GM19099 (cell line): ENCODE measurements around the gene KLHL11.

Source experiments
- POLR2A ChIP-seq: IDR thresholded peaks from 3 replicates; pipeline ENCODE4 v1.6.1; 2011; ENCODE audit warnings: low read depth; ENCODE audit not compliant: insufficient read length; ENCODE audit errors: extremely low read depth

The KLHL11 gene, protein sequence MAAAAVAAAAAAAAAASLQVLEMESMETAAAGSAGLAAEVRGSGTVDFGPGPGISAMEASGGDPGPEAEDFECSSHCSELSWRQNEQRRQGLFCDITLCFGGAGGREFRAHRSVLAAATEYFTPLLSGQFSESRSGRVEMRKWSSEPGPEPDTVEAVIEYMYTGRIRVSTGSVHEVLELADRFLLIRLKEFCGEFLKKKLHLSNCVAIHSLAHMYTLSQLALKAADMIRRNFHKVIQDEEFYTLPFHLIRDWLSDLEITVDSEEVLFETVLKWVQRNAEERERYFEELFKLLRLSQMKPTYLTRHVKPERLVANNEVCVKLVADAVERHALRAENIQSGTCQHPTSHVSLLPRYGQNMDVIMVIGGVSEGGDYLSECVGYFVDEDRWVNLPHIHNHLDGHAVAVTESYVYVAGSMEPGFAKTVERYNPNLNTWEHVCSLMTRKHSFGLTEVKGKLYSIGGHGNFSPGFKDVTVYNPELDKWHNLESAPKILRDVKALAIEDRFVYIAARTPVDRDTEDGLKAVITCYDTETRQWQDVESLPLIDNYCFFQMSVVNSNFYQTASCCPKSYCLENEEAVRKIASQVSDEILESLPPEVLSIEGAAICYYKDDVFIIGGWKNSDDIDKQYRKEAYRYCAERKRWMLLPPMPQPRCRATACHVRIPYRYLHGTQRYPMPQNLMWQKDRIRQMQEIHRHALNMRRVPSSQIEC

DNA sequence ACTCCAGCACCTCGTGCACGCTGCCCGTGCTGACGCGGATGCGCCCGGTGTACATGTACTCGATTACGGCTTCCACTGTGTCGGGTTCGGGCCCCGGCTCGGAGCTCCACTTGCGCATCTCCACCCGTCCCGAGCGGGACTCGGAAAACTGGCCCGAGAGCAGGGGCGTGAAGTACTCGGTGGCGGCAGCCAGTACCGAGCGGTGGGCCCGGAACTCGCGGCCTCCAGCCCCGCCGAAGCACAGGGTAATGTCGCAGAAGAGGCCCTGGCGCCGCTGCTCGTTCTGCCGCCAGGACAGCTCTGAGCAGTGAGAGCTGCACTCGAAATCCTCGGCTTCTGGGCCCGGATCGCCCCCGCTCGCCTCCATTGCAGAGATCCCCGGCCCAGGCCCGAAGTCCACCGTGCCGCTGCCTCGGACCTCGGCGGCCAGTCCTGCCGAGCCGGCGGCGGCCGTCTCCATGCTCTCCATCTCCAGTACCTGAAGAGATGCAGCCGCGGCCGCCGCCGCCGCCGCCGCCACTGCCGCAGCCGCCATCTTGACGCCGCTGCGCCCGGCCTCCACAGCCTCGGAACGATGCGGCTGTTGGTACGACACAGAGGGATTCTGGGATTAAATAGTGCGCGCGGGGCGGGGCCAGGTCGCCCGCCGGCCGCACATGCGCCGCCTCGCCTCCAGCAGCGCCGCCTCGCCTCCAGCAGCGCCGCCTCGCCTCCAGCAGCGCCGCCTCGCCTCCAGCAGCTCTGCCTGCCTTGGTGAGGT is at the start of gene KLHL11:
Gene KLHL11, minus strand, starts transcription at position 588 of the 760 bp plus-strand sequence. Its CDS starts 53 bp downstream, at position 535.
- peak; percentile 95 for TF ChIP-seq POLR2A

DNA sequence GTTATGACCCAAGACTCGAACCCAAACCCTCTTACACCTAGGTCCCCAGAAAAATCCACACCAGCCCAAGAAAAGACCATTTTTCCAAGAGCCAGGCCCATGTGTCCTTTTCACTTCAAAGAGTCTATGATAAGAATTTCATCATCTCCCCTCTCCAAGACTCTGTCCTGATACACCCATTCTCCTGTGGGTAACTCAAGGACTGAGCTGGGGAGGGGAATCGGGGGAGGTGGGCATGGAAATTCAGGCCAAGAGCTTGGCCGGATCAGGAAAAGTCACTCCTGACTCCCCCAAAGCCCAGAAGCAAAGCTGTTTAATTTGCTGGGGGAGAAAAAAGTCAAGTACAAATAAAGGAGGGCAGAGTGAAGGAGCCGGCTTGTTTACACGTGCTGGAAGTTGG is 49.8 kb upstream of the KLHL11 start:
- no peak for TF ChIP-seq POLR2A

DNA sequence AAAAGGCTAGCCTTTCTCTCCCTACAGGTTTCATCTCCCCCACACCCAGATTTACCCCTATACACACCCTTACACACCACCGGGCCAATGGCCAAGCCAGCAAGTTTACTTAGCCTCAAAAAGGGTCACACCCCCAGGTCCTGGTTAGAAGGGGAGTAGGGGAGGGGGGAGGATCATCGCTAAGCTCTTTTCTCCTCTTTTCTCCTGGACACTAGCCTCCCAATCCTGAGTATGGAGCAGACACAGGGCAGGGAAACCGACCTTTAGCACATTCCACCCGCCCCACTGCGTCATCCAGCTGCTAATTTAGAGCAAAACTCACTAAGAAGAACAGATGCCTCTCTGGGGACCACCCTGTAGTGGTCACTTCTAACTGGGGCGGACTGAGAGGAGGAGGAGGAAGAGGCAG is 49.1 kb upstream of the KLHL11 start:
- TF ChIP-seq POLR2A = no peak

DNA sequence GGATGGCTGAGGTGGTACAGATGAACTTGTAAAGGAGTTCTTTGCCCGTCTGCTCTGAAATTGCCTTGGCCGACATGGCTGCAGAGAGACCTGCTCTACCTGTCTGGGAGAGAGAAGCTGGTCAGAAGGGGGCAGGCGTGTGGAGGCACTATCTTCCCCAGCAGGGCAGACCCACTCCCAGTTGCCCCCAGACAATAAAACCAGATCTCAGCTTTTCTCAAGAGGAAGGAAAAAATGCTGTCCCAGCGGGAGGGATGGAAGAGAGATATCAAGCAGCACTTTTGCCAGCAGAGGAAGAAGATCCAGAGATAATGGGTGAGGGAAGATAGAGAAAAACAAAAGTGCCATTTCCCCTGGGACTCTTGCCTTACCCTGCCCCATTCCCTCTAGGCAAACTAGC is 48.6 kb upstream of the KLHL11 start:
- no peak for TF ChIP-seq POLR2A

DNA sequence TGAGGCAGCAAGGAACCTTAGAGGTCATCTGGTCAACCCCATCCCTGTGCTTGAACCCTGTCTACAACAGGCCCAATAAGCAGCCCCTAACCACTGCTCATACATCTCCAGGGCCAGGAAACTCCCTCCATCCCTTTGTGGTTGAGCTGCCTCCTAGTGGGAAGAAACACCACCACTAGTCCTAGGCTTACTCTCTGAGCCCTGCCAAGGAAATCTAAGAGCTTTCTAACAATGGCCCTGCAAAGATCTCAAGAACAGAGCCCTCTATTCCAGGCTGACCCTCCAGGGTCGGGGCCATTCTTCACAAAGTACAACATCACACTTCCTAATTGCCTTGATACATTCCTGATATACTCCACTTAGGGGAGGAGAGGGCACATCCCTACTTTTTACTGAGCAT is 47.7 kb upstream of the KLHL11 start:
- TF ChIP-seq POLR2A = no peak

DNA sequence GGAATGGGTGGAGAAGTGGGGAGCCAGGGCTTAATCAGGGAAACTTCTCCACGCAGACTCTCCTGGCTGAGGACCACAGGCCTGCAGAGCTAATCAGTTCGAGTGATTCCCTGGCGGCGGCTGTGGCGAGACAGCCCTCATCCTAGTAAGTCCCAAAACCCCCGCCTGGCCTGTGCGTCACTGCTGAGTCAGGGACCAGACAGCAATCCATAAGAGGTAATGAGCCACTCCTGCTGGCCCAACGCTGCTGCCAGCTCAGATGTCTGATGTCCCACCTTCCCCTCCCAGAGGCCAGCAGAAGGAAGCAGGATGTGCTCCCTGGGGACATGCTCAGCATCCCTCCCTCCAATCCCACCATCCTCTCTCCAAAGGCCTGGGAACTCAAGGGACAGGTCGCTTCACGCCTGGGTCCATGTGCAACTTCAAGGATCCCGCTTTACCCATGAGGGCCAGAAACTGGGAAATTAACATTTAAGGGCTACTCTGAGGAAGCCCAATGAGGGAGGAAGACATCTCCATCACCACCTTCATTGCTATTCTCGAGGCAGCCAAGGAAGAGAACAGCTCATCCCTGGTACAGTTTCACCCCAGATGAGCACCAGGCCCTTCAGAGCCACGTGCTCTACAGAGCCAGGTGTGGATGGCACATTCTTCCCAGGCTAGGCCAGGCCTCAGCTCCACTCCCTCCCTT is 45.6 kb upstream of the KLHL11 start:
- TF ChIP-seq POLR2A = no peak

DNA sequence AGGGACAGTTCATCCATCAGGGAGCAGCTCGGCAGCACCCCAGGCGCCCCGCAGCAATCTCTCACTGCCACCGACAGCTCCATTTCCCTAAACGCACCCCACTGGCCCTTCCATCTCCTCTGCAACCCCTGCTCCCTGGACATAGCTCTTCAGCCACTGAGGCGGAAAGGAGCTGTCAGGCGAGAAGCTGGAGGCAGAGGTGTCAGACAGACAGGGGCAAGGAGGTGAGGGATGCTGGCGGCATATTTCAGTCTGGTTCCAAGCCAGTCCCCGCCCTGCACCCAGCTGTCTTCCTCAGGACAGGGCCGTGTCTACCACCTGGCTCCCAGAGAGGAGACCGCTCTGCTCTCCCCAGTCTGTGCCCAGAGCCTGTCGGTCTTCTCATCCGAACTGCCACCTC is 43.9 kb upstream of the KLHL11 start:
- no peak for TF ChIP-seq POLR2A

DNA sequence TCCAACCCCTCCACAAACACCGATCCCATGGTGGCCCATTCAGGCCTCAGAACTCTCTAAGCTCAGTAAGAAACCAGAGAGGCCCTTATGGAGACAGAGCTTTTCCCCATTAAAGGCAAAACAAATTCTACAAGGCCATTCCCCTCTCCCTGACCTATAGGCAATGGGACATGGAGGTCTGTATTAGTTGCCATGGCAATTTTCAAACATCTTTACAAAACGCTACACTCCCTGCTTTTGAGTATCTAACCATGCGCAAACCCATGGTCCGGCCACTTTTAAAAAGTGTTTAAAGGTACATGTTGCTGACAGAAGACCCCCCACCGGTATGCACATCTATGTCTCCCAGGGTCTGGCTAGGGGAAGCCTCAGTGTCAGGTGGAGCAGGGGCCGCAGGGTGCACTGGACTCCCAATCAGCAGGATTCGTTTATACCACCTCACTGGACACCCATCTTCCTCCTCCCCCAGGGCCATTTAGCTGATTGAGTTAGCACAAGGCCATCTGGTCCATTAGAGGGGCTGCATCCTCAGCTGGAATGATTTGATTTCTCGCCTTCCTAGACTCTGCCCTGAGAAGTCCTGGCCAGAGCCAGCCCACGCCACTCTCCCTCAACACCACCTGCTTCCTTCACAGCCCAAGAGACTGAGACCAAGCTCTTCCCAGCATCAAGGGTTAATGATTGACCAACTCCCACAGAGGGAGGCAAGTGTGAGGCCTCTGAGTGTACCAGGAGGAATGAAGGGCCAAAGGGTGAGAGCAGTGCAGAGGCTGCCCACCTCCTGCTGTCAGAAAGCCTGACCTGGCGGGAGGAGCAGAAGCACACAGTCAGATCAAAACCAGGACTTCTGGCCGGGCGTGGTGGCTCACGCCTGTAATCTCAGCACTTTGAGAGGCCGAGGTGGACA is 42.7 kb upstream of the KLHL11 start:
- TF ChIP-seq POLR2A = no peak

DNA sequence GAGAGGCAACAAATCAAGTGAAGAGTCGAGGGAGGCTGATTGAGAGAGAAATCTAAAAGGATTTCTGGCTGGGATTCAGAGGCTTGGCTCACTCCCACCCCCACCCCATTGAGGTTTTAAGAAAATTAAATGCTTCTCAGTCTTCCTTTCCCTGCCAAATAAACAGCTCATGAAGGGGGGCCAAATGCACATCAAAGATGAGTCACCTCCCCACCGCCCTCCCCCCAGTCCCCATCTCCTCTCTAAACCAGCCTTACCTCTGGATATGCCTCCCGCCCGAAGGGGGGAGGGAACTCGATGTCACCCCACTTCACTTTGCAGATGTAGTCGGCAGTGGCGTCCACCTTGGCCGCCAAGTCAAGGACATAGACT is 41.9 kb upstream of the KLHL11 start:
- no peak for TF ChIP-seq POLR2A

DNA sequence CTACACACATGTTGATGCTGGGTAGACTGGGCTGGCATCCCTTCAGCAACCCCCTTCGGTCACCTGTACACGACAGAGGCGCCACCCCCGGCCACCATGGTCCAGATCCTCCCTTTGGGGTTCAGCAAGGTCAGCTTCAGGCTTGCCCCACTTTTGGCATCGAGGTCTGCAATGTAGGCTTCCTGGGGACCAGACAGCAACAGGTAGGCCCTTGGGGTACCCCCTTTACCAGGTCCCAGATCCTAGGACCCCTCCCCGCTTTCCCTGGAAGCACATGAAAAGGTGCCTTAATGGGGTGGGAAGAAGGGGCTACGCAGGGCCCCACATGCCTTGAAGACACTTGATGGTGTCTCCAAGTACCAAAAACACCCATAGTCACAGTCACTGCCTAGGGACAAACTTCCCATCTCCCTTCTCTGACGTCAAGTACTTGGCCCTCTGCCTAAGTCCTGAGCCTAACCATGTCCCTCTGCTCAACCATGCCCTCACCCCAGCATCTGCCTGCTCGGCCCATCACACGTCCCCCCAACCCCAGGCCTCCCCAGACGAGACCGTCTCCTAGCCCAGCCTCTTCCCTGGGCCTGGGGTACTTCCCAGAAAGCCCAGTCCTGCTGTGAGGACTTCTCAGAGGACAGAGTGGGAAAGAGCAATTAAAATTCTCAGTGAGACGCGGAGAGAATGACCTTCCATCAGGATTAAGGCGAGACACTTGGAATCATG is 41.4 kb upstream of the KLHL11 start:
- peak; percentile 13 for TF ChIP-seq POLR2A

DNA sequence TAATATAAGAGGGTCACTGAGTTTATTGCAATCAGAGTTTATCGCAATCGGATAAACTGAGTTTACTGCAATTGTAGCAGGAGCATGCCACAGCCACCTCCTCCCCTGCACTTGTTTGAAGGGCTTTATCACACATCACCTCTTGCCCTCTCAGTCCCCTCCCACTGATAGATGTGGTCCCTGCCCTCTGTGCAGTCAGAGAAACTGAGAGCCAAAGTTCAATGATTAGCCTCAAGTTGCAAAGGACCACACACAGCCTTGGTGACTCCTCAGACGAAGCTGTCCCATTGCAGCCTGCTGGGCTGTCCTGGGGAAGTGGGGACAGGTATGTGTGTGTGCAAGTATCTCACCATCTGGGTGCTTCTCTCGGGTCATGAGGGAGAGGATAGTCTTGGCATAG is 39.9 kb upstream of the KLHL11 start:
- TF ChIP-seq POLR2A = no peak

DNA sequence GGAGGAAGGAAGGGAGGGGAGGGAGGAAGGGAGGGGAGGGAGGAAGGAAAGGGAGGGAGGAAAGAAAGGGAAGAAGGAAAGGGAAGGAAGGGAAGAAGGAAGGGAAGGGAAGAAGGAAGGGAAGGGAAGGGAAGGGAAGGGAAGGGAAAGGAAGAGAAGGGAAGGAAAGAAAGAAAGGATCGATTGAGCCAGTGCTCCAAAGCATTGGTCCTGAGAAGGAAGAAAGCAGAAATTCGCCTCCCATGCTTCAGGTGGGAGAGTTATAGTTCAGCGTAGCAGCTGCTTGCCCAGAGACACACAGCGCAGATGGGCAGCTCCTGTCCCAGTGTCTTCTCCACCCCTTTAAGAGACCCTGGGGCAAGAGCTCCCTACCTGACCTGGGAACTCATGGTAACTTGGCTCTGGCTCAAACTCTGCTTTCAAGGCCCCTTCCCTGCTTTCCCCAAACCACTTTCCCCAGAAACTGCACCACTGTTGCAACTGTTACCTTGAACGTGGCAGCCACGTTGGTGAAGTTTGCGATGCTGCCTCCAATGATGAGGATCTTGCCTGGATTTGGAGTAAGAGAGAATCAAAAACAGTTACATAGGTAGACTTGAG is 39.1 kb upstream of the KLHL11 start:
- no peak for TF ChIP-seq POLR2A

DNA sequence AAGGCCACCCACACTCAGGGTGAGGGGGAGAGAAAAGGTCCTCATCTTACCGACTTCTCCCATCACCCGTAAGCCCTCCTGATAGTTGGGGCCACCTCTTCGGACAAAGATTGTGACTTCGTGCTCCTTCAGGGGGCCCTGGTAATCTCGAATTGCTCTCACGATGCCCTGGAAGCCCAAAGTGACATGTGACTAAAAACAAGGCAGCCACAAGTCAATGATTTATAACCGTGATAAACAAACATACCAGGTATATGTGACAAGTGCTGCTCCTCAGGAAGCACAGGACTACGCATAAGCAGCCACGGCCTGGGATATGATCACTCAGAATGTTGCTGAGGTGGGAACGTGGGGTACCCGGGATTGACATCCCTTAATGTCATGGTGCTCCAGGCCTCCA is 36.4 kb upstream of the KLHL11 start:
- no peak for TF ChIP-seq POLR2A
